Aorta (tissue), 5 donors: ENCODE measurements around the gene SLC24A3. TPM values are rescaled to one million over a fixed set of nuclear protein-coding genes. Genes with fewer than 3 reads are reported as not detected.
A peak's percentile ranks its signal among the peaks of the same experiment; 100 is the strongest.

Source experiments
- ATAC-seq: fragments of 200-7000 bp; cut with Tn5 transposase; one replicate; pipeline ENCODE4 v1.9.1; 2022; ENCODE audit warnings: moderate library complexity; ENCODE audit not compliant: low FRiP score
- DNase-seq, 2 donors: peaks; one replicate each; pipeline ENCODE4 v3.0.0-alpha.2; 2020
- H3K27ac ChIP-seq, 2 donors: one replicate each; pipeline ENCODE4 v1.5.1; 2013; ENCODE audit warnings: low read length in 2 of 2, mild to moderate bottlenecking in 2 of 2, moderate library complexity in 2 of 2, control low read depth in 1 of 2, inconsistent platforms in 1 of 2, low read depth in 1 of 2
- H3K27me3 ChIP-seq, 2 donors: one replicate each; pipeline ENCODE4 v1.6.1; 2013; ENCODE audit warnings: control low read depth in 1 of 2, low read length in 1 of 2, mild to moderate bottlenecking in 1 of 2, moderate library complexity in 1 of 2; ENCODE audit not compliant: insufficient read depth in 2 of 2, control insufficient read depth in 1 of 2
- H3K36me3 ChIP-seq, 2 donors: one replicate each; pipeline ENCODE4 v1.6.1; 2013; ENCODE audit warnings: control low read depth in 1 of 2, low read length in 1 of 2, mild to moderate bottlenecking in 1 of 2; ENCODE audit not compliant: insufficient read depth in 2 of 2, control insufficient read depth in 1 of 2
- H3K4me1 ChIP-seq, 2 donors: one replicate each; pipeline ENCODE4 v1.6.1; 2013; ENCODE audit warnings: low read length in 2 of 2, control low read depth in 1 of 2, mild to moderate bottlenecking in 1 of 2, moderate library complexity in 1 of 2; ENCODE audit not compliant: insufficient read depth in 2 of 2, control insufficient read depth in 1 of 2
- H3K4me3 ChIP-seq, 2 donors: one replicate each; pipeline ENCODE4 v1.5.1; 2013; ENCODE audit warnings: low read length in 2 of 2, control low read depth in 1 of 2, mild to moderate bottlenecking in 1 of 2
- H3K9me3 ChIP-seq: one replicate; pipeline ENCODE4 v1.6.1; 2013; ENCODE audit warnings: mild to moderate bottlenecking, low read length; ENCODE audit not compliant: control insufficient read depth
- WGBS, 2 donors: extraction: QIAGEN DNeasy Blood & Tissue Kit; methylation state at CpG; one replicate each; pipeline ENCODE4 v1.1.7; 2013; 5-methylcytosine and 5-hydroxymethylcytosine counted together
- intact Hi-C, 2 donors: fragments of 100-400 bp; cut with DNase I; formaldehyde crosslinking; loops; one replicate each; pipeline versions ENCODE4 v1.14.2 to v1.15.0; 2022
- polyA plus RNA-seq, 2 donors: library from polyadenylated mRNA; stranded (reverse); fragments of 200-250 nt; gene quantifications; one replicate each; pipeline ENCODE4 v1.2.3, GENCODE V29; 2013
- total RNA-seq, 2 donors: library from RNA; stranded (reverse); fragmentation: NEBNext Ultra II Directional; extraction: Animal tissue kit (Norgen Biotek cat#: 25700); gene quantifications; one replicate each; pipeline ENCODE4 v1.2.1, GENCODE V29; 2021
- donor health status: healthy with polysubstance abuse.
- donor health status: Bipolar disorder and iron deficiency.
- donor health status: DM: no; HTN: no; CAD: no.
- donor health status: DM: no; HTN: no; CAD: no.
- donor health status: DM: yes; HTN: yes; CAD: no.

SLC24A3 gene
- total and polyA plus RNA-seq, 4 donors = 8.8 to 24.9 (median 19.1) TPM

- peak; percentile 74 to 91 for DNase-seq
- Histone ChIP-seq H3K9me3 (no peaks in the 10 kb centered on the region), H3K27ac (no peak overlapping the region), H3K36me3 (peaks cover 0 to 3% of the 10 kb centered on the region in 2 donors), H3K4me1 (peaks cover 0 to under 1% of the 10 kb centered on the region in 2 donors), H3K27me3 (no peaks in the 10 kb centered on the region), H3K4me3 (no peak overlapping the region)
- peak; percentile 66 for ATAC-seq
- WGBS, 2 donors = 73 to 75% methylated on average over 12 of the region's 12 CpGs
- intact Hi-C loops = loop anchor here (2.0 to 10.0 kb wide), 4 partner anchors 79 to 679 kb away; no protein-coding TSS in a partner anchor
Observed at GRCh38 chr20:19583532-19584175, 371.2 kb downstream of the SLC24A3 start.

GRCh38 chr20:19588241-19588640 is 375.8 kb downstream of the SLC24A3 start:
- WGBS, 2 donors = 82 to 95% methylated on average over 4 of the region's 4 CpGs
- intact Hi-C loops = loop anchor here (2.0 to 10.0 kb wide), 2 partner anchors 385 to 683 kb away; no protein-coding TSS in a partner anchor
- peaks cover 0 to 3% of the 10 kb centered on the region in 2 donors for H3K36me3 ChIP-seq
- no peaks in the 10 kb centered on the region for H3K27me3 ChIP-seq
- peaks cover 0 to 14% of the 10 kb centered on the region in 2 donors for H3K4me1 ChIP-seq
- H3K9me3 ChIP-seq = no peaks in the 10 kb centered on the region
- H3K27ac ChIP-seq = no peak overlapping the region
- ATAC-seq (no peak), DNase-seq (no peak)
- H3K4me3 ChIP-seq = no peak overlapping the region

GRCh38 chr20:19588732-19589131 is 376.3 kb downstream of the SLC24A3 start:
- Histone ChIP-seq H3K27me3 (no peaks in the 10 kb centered on the region), H3K27ac (no peak overlapping the region), H3K4me1 (peaks cover 0 to 14% of the 10 kb centered on the region in 2 donors), H3K4me3 (no peak overlapping the region), H3K36me3 (peaks cover 0 to 3% of the 10 kb centered on the region in 2 donors), H3K9me3 (no peaks in the 10 kb centered on the region)
- intact Hi-C loops = loop anchor here (2.0 to 10.0 kb wide), 2 partner anchors 386 to 684 kb away; no protein-coding TSS in a partner anchor
- no peak for DNase-seq
- no peak for ATAC-seq
- WGBS, 2 donors = 7 to 14% methylated on average over 5 of the region's 5 CpGs

- DNase-seq (no peak), ATAC-seq (no peak)
- Histone ChIP-seq H3K9me3 (no peaks in the 10 kb centered on the region), H3K27me3 (no peaks in the 10 kb centered on the region), H3K4me1 (peaks cover 0 to 14% of the 10 kb centered on the region in 2 donors), H3K27ac (no peak overlapping the region), H3K36me3 (peaks cover 0 to 3% of the 10 kb centered on the region in 2 donors), H3K4me3 (no peak overlapping the region)
- intact Hi-C loops = loop anchor here (2.0 to 10.0 kb wide), 2 partner anchors 387 to 685 kb away; no protein-coding TSS in a partner anchor
- WGBS, 2 donors = 70 to 74% methylated on average over 5 of the region's 5 CpGs
Observed at GRCh38 chr20:19589787-19590362, 377.4 kb downstream of the SLC24A3 start.

GRCh38 chr20:19590382-19590781 is 377.9 kb downstream of the SLC24A3 start:
- no peak for DNase-seq

GRCh38 chr20:19593762-19594161 is 381.3 kb downstream of the SLC24A3 start:
- ATAC-seq = peak; percentile 53
- DNase-seq = no peak
- intact Hi-C loops = no loop called here
- H3K27ac ChIP-seq = no peak overlapping the region
- H3K36me3 ChIP-seq = no peaks in the 10 kb centered on the region
- WGBS, 2 donors = 97 to 98% methylated on average over 7 of the region's 7 CpGs
- H3K27me3 ChIP-seq = no peaks in the 10 kb centered on the region
- H3K4me3 ChIP-seq = no peak overlapping the region
- no peaks in the 10 kb centered on the region for H3K9me3 ChIP-seq
- peaks cover 0 to 12% of the 10 kb centered on the region in 2 donors for H3K4me1 ChIP-seq

More at GRCh38 chr20:19590382-19590781, 377.9 kb downstream of the SLC24A3 start:
- Histone ChIP-seq H3K4me3 (no peak overlapping the region), H3K27ac (no peak overlapping the region), H3K27me3 (no peaks in the 10 kb centered on the region), H3K9me3 (no peaks in the 10 kb centered on the region), H3K4me1 (peaks cover 0 to 14% of the 10 kb centered on the region in 2 donors), H3K36me3 (peaks cover 0 to 3% of the 10 kb centered on the region in 2 donors)
- WGBS, 2 donors = 87 to 91% methylated on average over 3 of the region's 3 CpGs
- ATAC-seq = no peak
- intact Hi-C loops = no loop called here

- Histone ChIP-seq H3K4me3 (no peak overlapping the region), H3K27ac (no peak overlapping the region), H3K36me3 (no peaks in the 10 kb centered on the region), H3K27me3 (no peaks in the 10 kb centered on the region), H3K9me3 (no peaks in the 10 kb centered on the region), H3K4me1 (peaks cover 0 to 6% of the 10 kb centered on the region in 2 donors)
- no peak for ATAC-seq
- no peak for DNase-seq
- intact Hi-C loops = no loop called here
- 88 to 91% methylated on average over 4 of the region's 4 CpGs for WGBS, 2 donors
Observed at GRCh38 chr20:19594896-19595295, 382.5 kb downstream of the SLC24A3 start.

GRCh38 chr20:19598117-19598850 is 385.8 kb downstream of the SLC24A3 start:
- ATAC-seq = no peak
- H3K36me3 ChIP-seq = no peaks in the 10 kb centered on the region
- 69 to 90% methylated on average over 4 of the region's 4 CpGs for WGBS, 2 donors
- no peaks in the 10 kb centered on the region for H3K4me1 ChIP-seq
- no peaks in the 10 kb centered on the region for H3K9me3 ChIP-seq
- no peak for DNase-seq
- no peak overlapping the region for H3K27ac ChIP-seq
- H3K4me3 ChIP-seq = no peak overlapping the region
- intact Hi-C loops = no loop called here
- H3K27me3 ChIP-seq = no peaks in the 10 kb centered on the region
